ENCODE measurements around the gene TMEM236. TPM values are rescaled to one million over a fixed set of nuclear protein-coding genes. Genes with fewer than 3 reads are reported as not detected.

The TMEM236 gene
- total RNA-seq, 1 experiment from 2014 or later = 0.07 TPM

DNA sequence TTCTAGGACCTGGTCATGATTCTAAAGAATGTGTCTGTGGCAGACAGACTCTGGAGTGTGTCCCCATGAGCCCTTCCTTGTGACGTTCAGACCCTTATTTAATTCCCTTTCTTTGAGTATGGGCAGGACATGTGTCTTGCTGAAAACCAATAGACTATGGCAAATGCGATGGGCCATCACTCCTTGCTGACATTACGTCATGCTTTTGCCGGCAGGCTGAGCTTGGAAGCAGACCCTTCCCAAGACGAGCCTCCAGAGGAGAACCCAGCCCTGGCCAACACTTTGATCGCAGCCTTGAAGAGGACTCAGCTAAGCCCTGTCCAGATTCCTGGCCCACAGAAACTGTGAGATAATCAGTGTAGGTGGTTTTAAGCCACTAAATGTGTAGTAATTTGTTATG, 18.4 kb upstream of the TMEM236 start:
- TF ChIP-seq FOSL1 (IDR thresholded peaks at IDR 0.05; ENCODE audit: low read depth) = no peak
- TF ChIP-seq, protein P1, sequence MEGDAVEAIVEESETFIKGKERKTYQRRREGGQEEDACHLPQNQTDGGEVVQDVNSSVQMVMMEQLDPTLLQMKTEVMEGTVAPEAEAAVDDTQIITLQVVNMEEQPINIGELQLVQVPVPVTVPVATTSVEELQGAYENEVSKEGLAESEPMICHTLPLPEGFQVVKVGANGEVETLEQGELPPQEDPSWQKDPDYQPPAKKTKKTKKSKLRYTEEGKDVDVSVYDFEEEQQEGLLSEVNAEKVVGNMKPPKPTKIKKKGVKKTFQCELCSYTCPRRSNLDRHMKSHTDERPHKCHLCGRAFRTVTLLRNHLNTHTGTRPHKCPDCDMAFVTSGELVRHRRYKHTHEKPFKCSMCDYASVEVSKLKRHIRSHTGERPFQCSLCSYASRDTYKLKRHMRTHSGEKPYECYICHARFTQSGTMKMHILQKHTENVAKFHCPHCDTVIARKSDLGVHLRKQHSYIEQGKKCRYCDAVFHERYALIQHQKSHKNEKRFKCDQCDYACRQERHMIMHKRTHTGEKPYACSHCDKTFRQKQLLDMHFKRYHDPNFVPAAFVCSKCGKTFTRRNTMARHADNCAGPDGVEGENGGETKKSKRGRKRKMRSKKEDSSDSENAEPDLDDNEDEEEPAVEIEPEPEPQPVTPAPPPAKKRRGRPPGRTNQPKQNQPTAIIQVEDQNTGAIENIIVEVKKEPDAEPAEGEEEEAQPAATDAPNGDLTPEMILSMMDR (IDR thresholded peaks at IDR 0.05 in 2 of 3, conservative IDR thresholded peaks at IDR 0.05 in 1 of 3; ENCODE audit: borderline replicate concordance in 1 of 3, insufficient read depth in 1 of 3, low read depth in 2 of 3, low read length in 2 of 3) = no peak
- no peak for TF ChIP-seq EZH2 (IDR thresholded peaks at IDR 0.05)
- TF ChIP-seq ELF1 (IDR thresholded peaks at IDR 0.05; ENCODE audit: borderline replicate concordance, low read depth) = no peak
- no peak for TF ChIP-seq SRF (IDR thresholded peaks at IDR 0.05; ENCODE audit: low read depth)
- TF ChIP-seq EZH2phosphoT487 (IDR thresholded peaks at IDR 0.05; ENCODE audit: borderline replicate concordance) = no peak
- TF ChIP-seq, protein P2, sequence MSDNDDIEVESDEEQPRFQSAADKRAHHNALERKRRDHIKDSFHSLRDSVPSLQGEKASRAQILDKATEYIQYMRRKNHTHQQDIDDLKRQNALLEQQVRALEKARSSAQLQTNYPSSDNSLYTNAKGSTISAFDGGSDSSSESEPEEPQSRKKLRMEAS (IDR thresholded peaks at IDR 0.05) = no peak
- no peak for TF ChIP-seq CBX3 (IDR thresholded peaks at IDR 0.05; ENCODE audit: low read depth)
- no peak for TF ChIP-seq SIN3A (IDR thresholded peaks at IDR 0.05; ENCODE audit: low read depth)
- TF ChIP-seq JUND (IDR thresholded peaks at IDR 0.05) = no peak
- no peak for ATAC-seq
- H3K79me2 ChIP-seq (ENCODE audit: insufficient read depth, low read length) = no peaks in the 10 kb centered on the region
- no peaks in the 10 kb centered on the region for H3K9me2 ChIP-seq (ENCODE audit: insufficient read depth)
- CTCF ChIA-PET = no interaction called here
- no peak overlapping the region for H3K4me2 ChIP-seq (ENCODE audit: low read length)
- POLR2A ChIA-PET = no interaction called here
- no peak overlapping the region for H3K9ac ChIP-seq (ENCODE audit: low read length)
- no peaks in the 10 kb centered on the region for H3K4me1 ChIP-seq (ENCODE audit: control insufficient read depth in 1 of 2, insufficient read depth in 2 of 2, low read length in 2 of 2)
- no TSS peak for BruUV-seq (replicated peaks)
- H3K27me3 ChIP-seq (ENCODE audit: insufficient read depth, low read length) = no peaks in the 10 kb centered on the region
- no peak overlapping the region for H3K27ac ChIP-seq (ENCODE audit: low read depth, low read length)
- H3K36me3 ChIP-seq (ENCODE audit: control insufficient read depth in 1 of 2, insufficient read depth in 2 of 2, low read length in 2 of 2) = no peaks in the 10 kb centered on the region
- RAD21 ChIA-PET (ENCODE audit: low non-redundant PET in 1 of 2, low total read pairs in 2 of 2, uncharacterized antibody in 2 of 2, unreplicated experiment in 2 of 2) = no interaction called here
- no peaks in the 10 kb centered on the region for H3K9me3 ChIP-seq (ENCODE audit: control insufficient read depth in 1 of 2, insufficient read depth in 1 of 2, low read depth in 1 of 2, low read length in 2 of 2)
- no peaks in the 10 kb centered on the region for H4K20me1 ChIP-seq (ENCODE audit: insufficient read depth)
- no peak for DNase-seq (ENCODE audit: low read depth, low spot score)
- intact Hi-C loops (cut with micrococcal nuclease) = no loop called here
- H2AFZ ChIP-seq (ENCODE audit: low read depth, low read length, poor library complexity, severe bottlenecking) = no peak overlapping the region
- no peak overlapping the region for H3K4me3 ChIP-seq (replicated peaks in 1 of 2; ENCODE audit: low read depth in 1 of 2, low read length in 2 of 2)

Data from HCT116 (cell line).